ENCODE measurements around the gene USP32. TPM values are rescaled to one million over a fixed set of nuclear protein-coding genes. Genes with fewer than 3 reads are reported as not detected.

Gene USP32
- total and polyA plus RNA-seq, 10 of the 15 experiments (the other 5 are each of a cell fraction or from before 2014, with no cell fraction given) = 7.8 to 37.3 (median 25.5) TPM

- peak; percentile 96 for TF ChIP-seq NKRF (conservative IDR thresholded peaks at IDR 0.05)
- TF ChIP-seq ATF7 (IDR thresholded peaks at IDR 0.05; ENCODE audit: low read depth) = peak; percentile 45
- no peak; the same call in 1 of the 2 replicates for TF ChIP-seq YY1 (IDR thresholded peaks at IDR 0.05; ENCODE audit: low read depth, low read length)
- no peak for TF ChIP-seq ESRRA (IDR thresholded peaks at IDR 0.05; ENCODE audit: low read length)
- TF ChIP-seq SPI1 (IDR thresholded peaks at IDR 0.05; ENCODE audit: borderline replicate concordance, insufficient read depth, low read depth, low read length) = peak; percentile 72
- TF ChIP-seq STAT3 (IDR thresholded peaks at IDR 0.05; ENCODE audit: low read depth, low read length) = no peak
- TF ChIP-seq SKIL (IDR thresholded peaks at IDR 0.05; ENCODE audit: low read depth, poor library complexity, severe bottlenecking) = no peak
- TF ChIP-seq E4F1 (IDR thresholded peaks at IDR 0.05; ENCODE audit: borderline replicate concordance, partially characterized antibody) = peak; percentile 84
- TF ChIP-seq RAD51 (IDR thresholded peaks at IDR 0.05) = peak; percentile 99
- peak; percentile 67 for TF ChIP-seq DPF2 (IDR thresholded peaks at IDR 0.05)
- TF ChIP-seq PAX8 (IDR thresholded peaks at IDR 0.05) = no peak
- peak; percentile 81; the same call in 1 of the 2 replicates for TF ChIP-seq MXI1 (IDR thresholded peaks at IDR 0.05; ENCODE audit: low read depth, low read length)
- no peak for TF ChIP-seq CEBPB (IDR thresholded peaks at IDR 0.05; ENCODE audit: borderline replicate concordance in 1 of 2, low read depth in 2 of 2, low read length in 2 of 2)
- no peak for TF ChIP-seq MYB (IDR thresholded peaks at IDR 0.05; ENCODE audit: borderline replicate concordance, low read depth, low read length)
- TF ChIP-seq SMAD5 (IDR thresholded peaks at IDR 0.05; ENCODE audit: low read depth) = peak; percentile 60
- TF ChIP-seq ETV6 (conservative IDR thresholded peaks at IDR 0.05 in 1 of 2, IDR thresholded peaks at IDR 0.05 in 1 of 2; ENCODE audit: borderline replicate concordance in 1 of 2, low read depth in 1 of 2) = peak in 1 of 2 experiments; percentile 99; a peak in 3 of 4 replicates
- TF ChIP-seq EED (IDR thresholded peaks at IDR 0.05; ENCODE audit: low read depth) = no peak
- no peak; the same call in 1 of the 2 replicates for TF ChIP-seq TCF12 (IDR thresholded peaks at IDR 0.05; ENCODE audit: low read depth, low read length)
- no peak for TF ChIP-seq TARDBP (IDR thresholded peaks at IDR 0.05; ENCODE audit: borderline replicate concordance)
- TF ChIP-seq IRF5 (IDR thresholded peaks at IDR 0.05; ENCODE audit: borderline replicate concordance) = no peak
- no peak for TF ChIP-seq ZNF274 (IDR thresholded peaks at IDR 0.05; ENCODE audit: insufficient read depth, insufficient read length)
- peak; percentile 82 for TF ChIP-seq NR2F1 (conservative IDR thresholded peaks at IDR 0.05)
- no peak for TF ChIP-seq RAD21 (IDR thresholded peaks at IDR 0.05; ENCODE audit: insufficient read depth, low read depth, low read length)
These were observed at the start of gene USP32 (continued) for GRCh38 chr17:60392042-60392844.

Data from GM12878 (cell line).